Fibroblast of peridontal ligament (primary cell): ENCODE measurements around the gene CAMP.
"Not testable (repeated sequence)": the region's sequence is repeated elsewhere in the genome, so short reads cannot be mapped to it uniquely, and the experiment has no call there.

Experiments used
- DNase-seq: peaks from one replicate; pipeline ENCODE4 v3.0.0-alpha.2; 2010; ENCODE audit errors: extremely low read depth

Gene CAMP

DNA sequence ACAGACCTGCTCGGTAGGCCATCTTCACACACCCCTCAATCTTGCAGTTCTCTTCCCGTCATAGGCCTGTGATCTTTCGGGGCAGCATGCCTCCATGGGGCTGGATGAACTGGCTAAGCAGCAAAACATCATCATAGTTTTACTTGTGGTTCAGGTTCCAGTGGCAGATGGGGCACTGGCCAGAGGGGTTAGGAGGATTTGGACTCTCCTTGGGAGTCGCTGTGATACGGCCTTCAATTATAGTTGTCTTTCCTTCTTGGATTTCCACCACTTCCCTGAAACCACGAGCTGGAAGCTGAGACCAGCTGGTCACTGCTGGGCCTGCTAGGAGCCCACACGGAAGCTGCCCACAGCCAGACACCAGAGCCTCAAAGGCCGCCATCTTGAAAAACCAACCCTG is 33.3 kb downstream of the CAMP start:
- DNase-seq = no peak

GRCh38 chr3:48258530-48258929 is 35.2 kb downstream of the CAMP start:
- DNase-seq = no peak

- no peak for DNase-seq
These were observed 44.5 kb downstream of the CAMP start for GRCh38 chr3:48267782-48268181.

GRCh38 chr3:48268381-48268935 is 45.2 kb downstream of the CAMP start:
- DNase-seq = no peak

GRCh38 chr3:48268936-48269561 is 45.8 kb downstream of the CAMP start:
- DNase-seq = no peak

DNA sequence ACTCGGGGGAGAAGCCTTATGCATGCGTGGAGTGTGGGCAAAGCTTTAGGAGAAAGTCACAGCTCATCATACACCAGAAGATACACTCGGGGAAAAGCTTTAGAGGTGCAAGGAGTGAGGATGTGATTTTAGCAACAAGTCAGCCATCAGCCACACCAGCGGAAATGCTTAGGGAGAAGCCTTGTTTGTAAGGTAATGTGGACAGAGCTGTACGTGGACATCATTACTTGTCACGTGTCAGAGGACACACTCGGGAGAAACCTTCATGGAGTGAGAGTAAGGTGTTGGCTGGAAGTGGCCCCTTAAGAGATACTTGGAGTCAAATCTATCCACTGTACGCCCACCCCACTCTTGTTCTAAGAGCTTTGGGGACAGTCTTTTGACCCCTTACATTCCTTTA is 46.3 kb downstream of the CAMP start:
- DNase-seq = no peak

GRCh38 chr3:48270306-48270705 is 47.0 kb downstream of the CAMP start:
- no peak for DNase-seq

GRCh38 chr3:48271223-48271622 is 47.9 kb downstream of the CAMP start:
- not testable (repeated sequence) for DNase-seq

DNA sequence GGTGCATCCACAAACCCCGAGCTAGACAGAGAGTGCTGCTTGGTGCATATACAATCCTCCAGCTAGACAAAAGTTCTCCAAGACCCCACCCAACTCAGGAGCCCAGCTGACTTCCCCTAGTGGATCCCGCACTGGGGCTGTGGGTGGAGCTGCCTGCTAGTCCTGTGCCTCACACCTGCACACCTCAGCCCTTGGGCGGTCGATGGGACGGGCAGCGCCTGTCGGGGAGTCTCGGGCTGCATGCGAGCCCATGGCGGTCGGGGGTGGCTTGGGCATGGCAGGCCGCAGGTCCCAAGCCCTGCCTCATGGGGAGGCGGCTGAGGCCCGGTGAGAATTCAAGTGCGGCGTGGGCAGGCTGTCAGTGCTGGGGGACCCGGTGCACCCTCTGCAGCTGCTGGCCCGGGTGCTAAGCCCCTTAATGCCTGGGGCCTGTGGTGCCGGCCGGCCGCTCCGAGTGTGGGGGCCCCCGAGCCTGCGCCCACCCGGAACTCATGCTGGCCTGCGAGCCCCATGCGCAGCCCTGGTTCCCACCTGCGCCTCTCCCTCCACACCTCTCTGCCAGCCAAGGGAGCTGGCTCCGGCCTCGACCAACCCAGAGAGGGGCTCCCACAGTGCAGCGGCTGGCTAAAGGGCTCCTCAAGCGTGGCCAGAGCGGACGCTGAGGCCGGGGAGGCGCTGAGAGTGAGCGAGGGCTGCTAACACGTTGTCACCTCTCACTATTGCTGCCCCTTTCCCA is 48.6 kb downstream of the CAMP start:
- DNase-seq = no peak

DNA sequence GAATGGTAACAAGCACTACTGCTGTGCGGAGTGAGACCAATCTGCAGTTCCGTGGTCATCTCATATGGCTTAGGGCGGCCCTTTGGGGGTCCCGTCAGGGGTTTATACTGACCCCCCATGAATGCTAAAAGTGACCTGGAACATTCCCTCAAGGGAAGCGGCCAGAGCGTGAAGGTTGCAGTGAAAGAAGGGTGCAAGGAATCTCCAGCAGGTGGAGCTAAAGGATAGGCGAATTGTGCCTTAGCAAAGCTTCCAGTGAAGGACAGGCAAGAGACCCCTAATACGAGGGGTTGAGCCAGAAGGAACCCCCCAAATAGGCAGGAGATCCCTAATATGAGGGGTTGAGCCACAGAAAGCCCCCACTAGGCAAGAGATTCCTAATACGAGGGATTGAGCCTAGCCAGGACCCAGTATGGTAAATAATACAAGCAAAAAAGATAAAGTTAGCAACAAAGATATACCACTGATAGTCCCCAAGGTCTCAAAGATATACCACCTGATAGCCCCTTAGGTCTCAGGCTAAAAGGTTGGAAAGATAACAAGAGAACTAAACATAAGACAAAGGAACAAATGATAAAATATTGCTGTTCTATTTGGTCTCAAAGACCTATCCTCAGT is 50.4 kb downstream of the CAMP start:
- DNase-seq = peak; percentile 73

DNA sequence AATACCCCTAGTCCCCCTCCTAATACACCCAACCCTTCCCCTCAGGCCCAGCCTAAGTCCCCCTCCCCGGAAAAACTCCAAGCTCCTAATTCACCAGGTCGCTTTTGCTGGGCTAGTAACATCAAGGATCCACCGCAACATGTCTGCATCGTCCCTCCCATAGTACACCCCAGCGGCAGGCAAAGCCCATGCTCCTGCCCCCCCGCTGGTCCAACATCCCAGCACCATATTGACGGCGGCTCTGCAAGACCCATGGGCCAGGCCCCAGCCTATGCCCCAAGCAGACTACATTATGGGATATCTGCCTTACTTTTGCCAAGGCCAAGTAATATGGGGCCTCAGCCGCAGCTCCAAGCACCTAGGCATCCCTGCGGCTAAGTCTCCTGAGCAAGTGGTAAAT is 51.2 kb downstream of the CAMP start:
- no peak for DNase-seq
